ENCODE data around the gene TMEM181. TPM values are rescaled to one million over a fixed set of nuclear protein-coding genes. Genes with fewer than 3 reads are reported as not detected.
"Not testable (repeated sequence)": the region's sequence is repeated elsewhere in the genome, so short reads cannot be mapped to it uniquely, and the experiment has no call there.

The TMEM181 gene
- total RNA-seq, 1 donor from 2014 or later = 31.0 TPM

DNA sequence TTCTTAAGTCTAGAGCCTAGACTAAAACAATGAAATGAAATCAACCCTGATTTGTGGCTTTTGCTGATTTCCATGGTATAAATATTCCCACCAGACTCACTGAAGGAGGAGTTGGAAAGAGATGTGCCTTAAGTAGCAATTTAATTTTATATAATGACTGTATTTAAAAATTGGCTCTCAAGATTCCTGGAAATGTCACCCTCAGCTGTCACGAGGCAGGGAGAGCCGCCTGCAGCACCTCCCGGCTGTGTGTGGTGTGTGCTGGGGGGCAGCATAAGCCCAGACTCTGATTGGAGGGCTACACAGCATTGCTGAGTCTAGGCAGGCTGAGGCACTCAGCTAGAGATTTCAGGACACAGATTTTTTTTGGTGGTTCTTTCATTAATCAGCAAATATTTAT is 40.6 kb upstream of the TMEM181 start:
- Mint-ChIP-seq H3K4me3 (ENCODE audit: unreplicated experiment) (no peak overlapping the region), H3K36me3 (ENCODE audit: low read depth, unreplicated experiment) (peaks cover 12% of the 10 kb centered on the region), H3K4me1 (ENCODE audit: low read depth, unreplicated experiment) (peaks cover 10% of the 10 kb centered on the region), H3K9me3 (ENCODE audit: unreplicated experiment) (peaks cover 8% of the 10 kb centered on the region), H3K27ac (ENCODE audit: unreplicated experiment) (no peak overlapping the region), H3K27me3 (ENCODE audit: low read depth, unreplicated experiment) (peaks cover 12% of the 10 kb centered on the region)
- TF ChIP-seq, protein P1, sequence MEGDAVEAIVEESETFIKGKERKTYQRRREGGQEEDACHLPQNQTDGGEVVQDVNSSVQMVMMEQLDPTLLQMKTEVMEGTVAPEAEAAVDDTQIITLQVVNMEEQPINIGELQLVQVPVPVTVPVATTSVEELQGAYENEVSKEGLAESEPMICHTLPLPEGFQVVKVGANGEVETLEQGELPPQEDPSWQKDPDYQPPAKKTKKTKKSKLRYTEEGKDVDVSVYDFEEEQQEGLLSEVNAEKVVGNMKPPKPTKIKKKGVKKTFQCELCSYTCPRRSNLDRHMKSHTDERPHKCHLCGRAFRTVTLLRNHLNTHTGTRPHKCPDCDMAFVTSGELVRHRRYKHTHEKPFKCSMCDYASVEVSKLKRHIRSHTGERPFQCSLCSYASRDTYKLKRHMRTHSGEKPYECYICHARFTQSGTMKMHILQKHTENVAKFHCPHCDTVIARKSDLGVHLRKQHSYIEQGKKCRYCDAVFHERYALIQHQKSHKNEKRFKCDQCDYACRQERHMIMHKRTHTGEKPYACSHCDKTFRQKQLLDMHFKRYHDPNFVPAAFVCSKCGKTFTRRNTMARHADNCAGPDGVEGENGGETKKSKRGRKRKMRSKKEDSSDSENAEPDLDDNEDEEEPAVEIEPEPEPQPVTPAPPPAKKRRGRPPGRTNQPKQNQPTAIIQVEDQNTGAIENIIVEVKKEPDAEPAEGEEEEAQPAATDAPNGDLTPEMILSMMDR (IDR thresholded peaks at IDR 0.05; ENCODE audit: insufficient read depth, low read depth, low read length) = no peak
- no peak for TF ChIP-seq EZH2 (IDR thresholded peaks at IDR 0.05; ENCODE audit: insufficient read depth, low read length)
- H3K27me3 ChIP-seq (ENCODE audit: insufficient read depth, low read length) = no peaks in the 10 kb centered on the region
- no peak overlapping the region for H2AFZ ChIP-seq (ENCODE audit: low read depth, low read length)
- peaks cover 2% of the 10 kb centered on the region for H3K9me3 ChIP-seq (ENCODE audit: insufficient read depth, low read depth, low read length)
- no peak overlapping the region for H3K9ac ChIP-seq (ENCODE audit: low read length)
- H4K20me1 ChIP-seq (ENCODE audit: insufficient read depth, low read length) = no peaks in the 10 kb centered on the region
- H3K4me3 ChIP-seq (ENCODE audit: insufficient read depth, low read depth, low read length) = no peak overlapping the region
- no peak overlapping the region for H3K27ac ChIP-seq (ENCODE audit: low read depth, low read length)
- H3K4me1 ChIP-seq (ENCODE audit: insufficient read depth, low read length) = peaks cover 11% of the 10 kb centered on the region
- FAIRE-seq (no peak), DNase-seq (ENCODE audit: low read depth) (no peak)
- H3K4me2 ChIP-seq (ENCODE audit: low read length) = no peak overlapping the region
- H3K36me3 ChIP-seq (ENCODE audit: insufficient read depth, low read length) = no peaks in the 10 kb centered on the region
- no peaks in the 10 kb centered on the region for H3K79me2 ChIP-seq (ENCODE audit: insufficient read depth, low read length)

DNA sequence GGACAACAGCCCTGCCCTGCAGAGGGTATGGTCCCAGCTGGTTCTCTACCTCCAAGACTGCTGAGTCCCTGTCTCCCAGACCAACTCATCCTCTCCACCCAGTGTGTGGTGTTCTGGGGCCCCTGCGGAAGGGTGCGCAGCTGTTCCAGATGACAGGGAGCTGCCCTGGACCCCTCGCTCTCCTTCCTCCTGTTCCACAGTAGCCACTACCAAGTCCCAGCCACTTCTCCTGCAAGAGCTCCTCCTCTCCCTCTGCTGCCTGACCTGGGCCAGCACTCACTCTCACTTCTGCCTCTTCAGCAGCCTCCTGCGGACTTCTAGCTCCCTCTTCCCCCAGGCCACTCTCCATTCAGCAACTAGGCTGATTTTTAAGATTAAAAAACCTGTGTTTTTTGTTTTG is 40.1 kb upstream of the TMEM181 start:
- DNase-seq (ENCODE audit: low read depth) (no peak), FAIRE-seq (no peak)
- peaks cover 10% of the 10 kb centered on the region for H3K9me3 Mint-ChIP-seq (ENCODE audit: unreplicated experiment)
- no peak overlapping the region for H3K4me3 ChIP-seq (ENCODE audit: insufficient read depth, low read depth, low read length)
- H3K27ac ChIP-seq (ENCODE audit: low read depth, low read length) = no peak overlapping the region
- H3K27ac Mint-ChIP-seq (ENCODE audit: unreplicated experiment) = no peak overlapping the region
- H3K4me3 Mint-ChIP-seq (ENCODE audit: unreplicated experiment) = no peak overlapping the region
- no peaks in the 10 kb centered on the region for H3K27me3 ChIP-seq (ENCODE audit: insufficient read depth, low read length)
- no peaks in the 10 kb centered on the region for H3K79me2 ChIP-seq (ENCODE audit: insufficient read depth, low read length)
- TF ChIP-seq, protein P1 (IDR thresholded peaks at IDR 0.05; ENCODE audit: insufficient read depth, low read depth, low read length) = no peak
- no peak for TF ChIP-seq EZH2 (IDR thresholded peaks at IDR 0.05; ENCODE audit: insufficient read depth, low read length)
- peaks cover 10% of the 10 kb centered on the region for H3K4me1 Mint-ChIP-seq (ENCODE audit: low read depth, unreplicated experiment)
- H3K9me3 ChIP-seq (ENCODE audit: insufficient read depth, low read depth, low read length) = peaks cover 2% of the 10 kb centered on the region
- H3K9ac ChIP-seq (ENCODE audit: low read length) = no peak overlapping the region
- no peaks in the 10 kb centered on the region for H4K20me1 ChIP-seq (ENCODE audit: insufficient read depth, low read length)
- peaks cover 11% of the 10 kb centered on the region for H3K4me1 ChIP-seq (ENCODE audit: insufficient read depth, low read length)
- peaks cover 12% of the 10 kb centered on the region for H3K36me3 Mint-ChIP-seq (ENCODE audit: low read depth, unreplicated experiment)
- peaks cover 15% of the 10 kb centered on the region for H3K27me3 Mint-ChIP-seq (ENCODE audit: low read depth, unreplicated experiment)
- H2AFZ ChIP-seq (ENCODE audit: low read depth, low read length) = no peak overlapping the region
- no peaks in the 10 kb centered on the region for H3K36me3 ChIP-seq (ENCODE audit: insufficient read depth, low read length)
- no peak overlapping the region for H3K4me2 ChIP-seq (ENCODE audit: low read length)

DNA sequence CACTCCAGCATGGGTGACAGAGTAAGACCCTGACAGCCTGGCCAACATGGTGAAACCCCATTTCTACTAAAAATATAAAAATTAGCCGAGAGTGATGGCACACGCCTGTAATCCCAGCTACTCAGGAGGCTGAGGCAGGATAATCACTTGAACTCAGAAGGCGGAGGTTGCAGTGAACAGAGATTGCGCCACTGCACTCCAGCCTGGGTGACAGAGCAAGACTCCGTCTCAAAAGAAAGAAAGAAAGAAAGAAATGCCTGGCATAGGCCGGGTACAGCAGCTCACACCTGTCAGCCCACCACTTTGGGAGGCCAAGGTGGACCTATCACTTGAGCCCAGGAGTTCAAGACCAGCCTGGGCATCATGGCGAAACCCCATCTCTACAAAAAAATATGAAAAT is 38.9 kb upstream of the TMEM181 start:
- FAIRE-seq; H3K27ac Mint-ChIP-seq (ENCODE audit: unreplicated experiment); H3K4me2 ChIP-seq (ENCODE audit: low read length); H4K20me1 ChIP-seq (ENCODE audit: insufficient read depth, low read length); H3K9ac ChIP-seq (ENCODE audit: low read length); H3K9me3 ChIP-seq (ENCODE audit: insufficient read depth, low read depth, low read length); DNase-seq (ENCODE audit: low read depth); H3K4me3 Mint-ChIP-seq (ENCODE audit: unreplicated experiment); H3K27ac ChIP-seq (ENCODE audit: low read depth, low read length); H3K4me1 Mint-ChIP-seq (ENCODE audit: low read depth, unreplicated experiment); H3K27me3 ChIP-seq (ENCODE audit: insufficient read depth, low read length); H3K36me3 ChIP-seq (ENCODE audit: insufficient read depth, low read length); H3K4me3 ChIP-seq (ENCODE audit: insufficient read depth, low read depth, low read length); H3K79me2 ChIP-seq (ENCODE audit: insufficient read depth, low read length); H3K9me3 Mint-ChIP-seq (ENCODE audit: unreplicated experiment); H2AFZ ChIP-seq (ENCODE audit: low read depth, low read length): not testable (repeated sequence)
- H3K36me3 Mint-ChIP-seq (ENCODE audit: low read depth, unreplicated experiment) = peaks cover 10% of the 10 kb centered on the region
- H3K4me1 ChIP-seq (ENCODE audit: insufficient read depth, low read length) = peaks cover 11% of the 10 kb centered on the region
- H3K27me3 Mint-ChIP-seq (ENCODE audit: low read depth, unreplicated experiment) = peaks cover 13% of the 10 kb centered on the region
